DND-41 (cell line): ENCODE measurements around the gene APELA.
"Not testable (repeated sequence)": the region's sequence is repeated elsewhere in the genome, so short reads cannot be mapped to it uniquely, and the experiment has no call there.

Source experiments
- ATAC-seq: fragments of 200-7000 bp; cut with Tn5 transposase; 3 replicates; pipeline ENCODE4 v1.9.1; 2021; ENCODE audit warnings: low read depth; ENCODE audit not compliant: insufficient read depth
- DNase-seq: peaks from one replicate; pipeline ENCODE4 v3.0.0-alpha.2; 2020
- H2AFZ ChIP-seq: 2 replicates; pipeline ENCODE4 v1.6.0; 2012; ENCODE audit warnings: low read depth, low read length
- H3K27ac ChIP-seq: 2 replicates; pipeline ENCODE4 v1.5.1; 2012; ENCODE audit warnings: low read length, inconsistent platforms
- H3K27me3 ChIP-seq: fragments of 200-600 bp; sonication (generic); 2 replicates; pipeline ENCODE4 v1.6.0; 2012; ENCODE audit warnings: low read length, mild to moderate bottlenecking, inconsistent platforms; ENCODE audit not compliant: insufficient read depth, poor library complexity
- H3K36me3 ChIP-seq: 2 replicates; pipeline ENCODE4 v1.5.1; 2012; ENCODE audit warnings: low read length, inconsistent platforms; ENCODE audit not compliant: insufficient read depth
- H3K4me1 ChIP-seq: 2 replicates; pipeline ENCODE4 v1.5.1; 2012; ENCODE audit warnings: mild to moderate bottlenecking, low read length; ENCODE audit not compliant: insufficient read depth
- H3K4me2 ChIP-seq: 2 replicates; pipeline ENCODE4 v1.6.0; 2012; ENCODE audit warnings: mild to moderate bottlenecking, moderate library complexity, low read length, inconsistent platforms; ENCODE audit not compliant: insufficient read depth
- H3K4me3 ChIP-seq, 2 experiments: fragments of 200-600 bp in 1 of 2; shearing (Covaris generic) in 1 of 2; 2 replicates each; pipeline ENCODE4 v1.5.1; 2012 to 2016; ENCODE audit warnings: inconsistent platforms in 2 of 2, low read length in 2 of 2, mild to moderate bottlenecking in 2 of 2, low read depth in 1 of 2, moderate library complexity in 1 of 2
- H3K79me2 ChIP-seq: 2 replicates; pipeline ENCODE4 v1.6.0; 2012; ENCODE audit warnings: low read length, inconsistent platforms; ENCODE audit not compliant: insufficient read depth
- H3K9ac ChIP-seq: 2 replicates; pipeline ENCODE4 v1.6.0; 2012; ENCODE audit warnings: low read depth, mild to moderate bottlenecking, inconsistent platforms, low read length, moderate library complexity
- H3K9me3 ChIP-seq: 2 replicates; pipeline ENCODE4 v1.5.1; 2012; ENCODE audit warnings: low read length, moderate library complexity, mild to moderate bottlenecking, inconsistent platforms; ENCODE audit not compliant: insufficient read depth, severe bottlenecking
- H4K20me1 ChIP-seq: 2 replicates; pipeline ENCODE4 v1.6.0; 2012; ENCODE audit warnings: low read length; ENCODE audit not compliant: insufficient read depth
- CTCF ChIP-seq: IDR thresholded peaks from 2 replicates; pipeline ENCODE4 v1.5.1; 2012; ENCODE audit warnings: borderline replicate concordance, low read length, moderate library complexity, mild to moderate bottlenecking; ENCODE audit not compliant: poor library complexity, severe bottlenecking; ENCODE audit errors: extremely low read depth
- EZH2 ChIP-seq: IDR thresholded peaks from 3 replicates; pipeline ENCODE4 v1.6.1; 2012; ENCODE audit warnings: borderline replicate concordance, low read depth, mild to moderate bottlenecking, moderate library complexity, low read length, inconsistent platforms; ENCODE audit not compliant: severe bottlenecking

The APELA gene

DNA sequence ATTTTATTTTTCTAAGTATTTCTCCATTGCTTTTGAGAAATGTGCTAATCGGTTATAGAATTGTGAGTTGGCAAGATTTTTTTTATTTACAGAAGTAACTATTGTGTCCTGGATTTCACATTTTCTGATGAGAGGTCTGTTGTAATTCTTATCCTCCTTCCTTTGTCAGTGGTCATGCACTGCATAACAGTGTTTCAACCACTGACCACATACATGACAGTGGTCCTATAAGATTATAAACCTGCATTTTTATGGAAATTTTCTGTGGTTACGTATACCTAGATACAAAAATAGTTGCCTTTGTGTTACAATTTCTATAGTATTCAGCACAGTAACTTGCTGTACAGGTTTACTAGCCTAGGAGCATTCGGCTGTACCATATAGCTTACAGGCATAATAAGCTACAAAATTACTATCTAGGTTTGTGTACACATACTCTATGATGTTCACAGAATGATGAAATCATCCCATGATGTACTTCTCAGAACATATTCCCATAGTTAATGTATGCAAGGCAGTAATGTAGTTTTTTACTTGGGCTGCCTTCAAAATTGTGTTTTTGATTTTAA, 47.8 kb downstream of the APELA start:
- H3K27me3 ChIP-seq: no peaks in the 10 kb centered on the region
- H4K20me1 ChIP-seq: no peaks in the 10 kb centered on the region
- no peak for DNase-seq
- no peak overlapping the region for H3K27ac ChIP-seq
- H3K9me3 ChIP-seq: no peaks in the 10 kb centered on the region
- ATAC-seq: no peak
- H3K4me2 ChIP-seq: no peak overlapping the region
- H3K4me1 ChIP-seq: no peaks in the 10 kb centered on the region
- no peaks in the 10 kb centered on the region for H3K36me3 ChIP-seq
- no peak overlapping the region for H3K4me3 ChIP-seq
- H3K9ac ChIP-seq: no peak overlapping the region
- TF ChIP-seq EZH2 (no peak), CTCF (no peak)
- H3K79me2 ChIP-seq: no peaks in the 10 kb centered on the region
- no peak overlapping the region for H2AFZ ChIP-seq

DNA sequence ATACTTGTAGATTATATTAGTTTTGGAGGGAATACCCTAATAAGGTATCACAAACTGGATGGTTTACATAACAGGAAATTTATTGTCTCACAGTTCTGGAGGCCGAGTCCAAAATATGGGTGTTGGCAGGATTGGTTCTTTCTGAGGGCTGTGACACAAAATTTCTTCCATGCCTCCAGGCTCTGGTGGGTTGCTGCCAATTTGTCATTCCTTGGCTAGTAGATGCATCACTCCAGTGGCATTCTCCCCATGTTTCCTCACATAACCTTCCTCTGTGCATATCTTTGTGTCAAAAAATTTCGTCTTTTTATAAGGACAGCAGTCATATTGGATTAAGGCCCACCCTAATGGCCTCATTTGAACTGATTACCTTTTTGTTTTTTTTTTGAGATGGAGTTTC, 49.3 kb downstream of the APELA start:
- ATAC-seq: no peak
- no peaks in the 10 kb centered on the region for H3K4me1 ChIP-seq
- no peaks in the 10 kb centered on the region for H3K27me3 ChIP-seq
- H2AFZ ChIP-seq: no peak overlapping the region
- no peak overlapping the region for H3K4me2 ChIP-seq
- H4K20me1 ChIP-seq: no peaks in the 10 kb centered on the region
- H3K9me3 ChIP-seq: no peaks in the 10 kb centered on the region
- H3K79me2 ChIP-seq: no peaks in the 10 kb centered on the region
- DNase-seq: no peak
- TF ChIP-seq EZH2: no peak
- TF ChIP-seq CTCF: no peak
- no peak overlapping the region for H3K27ac ChIP-seq
- H3K4me3 ChIP-seq: no peak overlapping the region
- H3K36me3 ChIP-seq: no peaks in the 10 kb centered on the region
- H3K9ac ChIP-seq: no peak overlapping the region

GRCh38 chr4:164927101-164927500, 50.1 kb downstream of the APELA start:
- DNase-seq, H3K27ac ChIP-seq, H3K9ac ChIP-seq, H3K4me1 ChIP-seq, H3K79me2 ChIP-seq, H3K36me3 ChIP-seq, H3K27me3 ChIP-seq, H3K4me2 ChIP-seq, H2AFZ ChIP-seq, H3K9me3 ChIP-seq, ATAC-seq, H3K4me3 ChIP-seq, H4K20me1 ChIP-seq: not testable (repeated sequence)

DNA sequence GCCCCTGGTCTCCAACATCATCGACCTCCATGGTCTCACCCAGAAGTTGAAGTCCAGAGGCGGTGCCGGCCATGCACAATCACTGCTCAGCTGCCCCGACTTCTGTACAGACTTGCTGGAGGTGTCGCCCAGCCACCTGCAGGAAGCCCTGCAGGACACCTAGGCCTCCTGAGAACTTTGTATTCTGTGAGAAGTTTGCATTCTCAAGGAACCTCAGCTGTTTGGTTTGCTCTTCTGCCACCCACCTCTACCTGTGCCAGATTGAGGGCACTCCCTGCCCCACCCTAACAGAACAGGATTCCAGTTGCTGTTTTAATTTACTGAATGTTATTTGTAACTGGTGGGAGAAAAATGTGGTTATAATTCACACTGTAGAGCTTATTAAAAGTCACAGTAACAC, 53.7 kb downstream of the APELA start:
- Histone ChIP-seq H4K20me1 (no peaks in the 10 kb centered on the region), H2AFZ (no peak overlapping the region), H3K4me3 (no peak overlapping the region), H3K4me1 (no peaks in the 10 kb centered on the region), H3K36me3 (no peaks in the 10 kb centered on the region), H3K27ac (no peak overlapping the region), H3K9ac (no peak overlapping the region), H3K79me2 (no peaks in the 10 kb centered on the region), H3K9me3 (no peaks in the 10 kb centered on the region), H3K27me3 (no peaks in the 10 kb centered on the region), H3K4me2 (no peak overlapping the region)
- DNase-seq: no peak
- ATAC-seq: no peak
- TF ChIP-seq EZH2 (no peak), CTCF (no peak)
